Muscle of leg (tissue), 9 donors: ENCODE results near the gene SNX4. TPM values are rescaled to one million over a fixed set of nuclear protein-coding genes. Genes with fewer than 3 reads are reported as not detected.

Source experiments
- polyA plus RNA-seq, 8 donors: library from polyadenylated mRNA; unstranded; fragments of 120-200 nt; gene quantifications; one replicate each; pipeline versions ENCODE4 v1.2.1 to v1.2.3, GENCODE V29; 2013; ENCODE audit warnings: inconsistent platforms in 1 of 8, low replicate concordance in 1 of 8; ENCODE audit not compliant: insufficient read length in 8 of 8, insufficient read depth in 1 of 8
- total RNA-seq: library from RNA; stranded (reverse); fragments of 120-200 nt; gene quantifications from one replicate; pipeline ENCODE4 v1.2.4, GENCODE V29; 2013

The SNX4 gene
- total and polyA plus RNA-seq, 9 donors: 32.6 to 46.2 (median 36.2) TPM

Other genes starting within 250 kb of the SNX4 start
- gene ZNF148, start 144.9 kb downstream of the SNX4 start, total RNA-seq: 36.0 TPM
- 10 to 100 TPM; 12.9 to 25.0 (median 19.7) TPM for gene ZNF148, start 144.9 kb downstream of the SNX4 start, polyA plus RNA-seq
- gene OSBPL11, start 75.3 kb upstream of the SNX4 start, total RNA-seq: 9.1 TPM
- 10 to 100 TPM in 7 of 8 donors, 1 to 10 TPM in 1; 10.0 to 16.2 (median 13.7) TPM for gene OSBPL11, start 75.3 kb upstream of the SNX4 start, polyA plus RNA-seq